HG03280 (cell line): ENCODE data around the gene TRABD2B.

Experiments
- ATAC-seq: cut with Tn5 transposase; IDR thresholded peaks from one replicate; pipeline ENCODE4 v1.9.1; 2021; ENCODE audit warnings: mild to moderate bottlenecking, moderate library complexity; ENCODE audit not compliant: unreplicated experiment

TRABD2B gene

DNA sequence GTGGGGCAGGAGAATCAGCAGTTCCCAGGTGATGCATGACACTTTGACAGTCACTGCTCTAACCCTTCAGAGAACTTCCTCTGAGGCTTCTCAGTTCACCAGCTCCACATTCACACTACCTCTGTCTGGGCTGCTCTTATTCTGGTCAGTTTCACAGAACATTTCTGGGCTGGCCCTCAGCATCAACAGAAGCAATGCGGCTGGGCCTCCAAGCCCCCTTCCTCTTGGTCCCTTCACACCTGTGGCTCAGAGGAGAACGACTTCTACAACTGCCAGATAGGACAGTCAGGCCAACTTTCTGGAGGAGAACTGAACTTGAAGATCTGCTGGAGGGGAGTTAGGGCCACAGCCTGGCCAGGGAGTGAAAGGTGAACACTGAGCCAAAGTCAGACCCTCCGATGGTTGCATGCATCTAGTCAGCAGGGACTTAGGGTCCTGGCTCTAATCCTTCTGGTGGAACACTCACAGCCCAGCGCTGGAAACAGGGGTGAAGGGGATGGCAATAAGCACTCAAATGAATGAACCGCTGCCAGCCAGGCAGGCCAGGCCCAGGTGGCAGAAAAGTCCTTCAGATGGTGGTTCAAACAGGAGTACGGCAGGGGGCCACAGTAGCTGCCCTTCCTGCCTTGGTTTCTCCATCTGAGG is 285.2 kb downstream of the TRABD2B start:
- no peak for ATAC-seq

DNA sequence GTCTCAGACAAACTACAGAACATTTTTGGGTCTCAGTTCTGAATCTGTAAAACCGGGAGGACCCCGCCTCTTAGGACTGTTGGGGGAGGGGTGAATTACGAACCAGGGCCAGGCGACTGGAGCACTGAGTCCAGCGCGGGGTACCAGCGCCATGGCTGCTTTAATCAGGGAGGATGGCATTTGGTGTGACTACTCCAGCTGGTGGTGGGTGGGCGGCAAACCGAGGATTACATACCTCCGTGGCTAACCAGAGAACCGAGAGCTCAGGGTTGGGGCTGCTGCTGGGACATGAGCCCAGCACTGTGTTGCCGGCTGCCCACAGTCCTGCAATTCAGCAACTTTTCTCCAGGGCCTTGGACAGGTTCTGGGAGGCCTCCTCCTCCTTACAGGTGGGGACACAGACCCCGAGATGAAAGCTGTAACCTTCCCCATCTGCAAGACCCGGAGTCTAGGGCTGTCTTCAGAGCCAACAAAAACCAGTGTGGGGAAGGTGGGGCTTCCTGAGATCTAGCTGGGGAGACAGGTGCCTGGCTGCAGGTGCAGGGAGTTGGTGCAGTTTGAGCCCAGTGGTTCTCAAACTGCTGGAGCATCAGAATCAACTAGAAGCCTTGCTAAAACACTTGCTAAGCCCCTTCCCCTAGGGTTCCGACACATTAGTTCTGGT is 285.9 kb downstream of the TRABD2B start:
- ATAC-seq = no peak
